Fibroblast of lung (primary cell): ENCODE measurements around the gene S100A14. TPM values are rescaled to one million over a fixed set of nuclear protein-coding genes. Genes with fewer than 3 reads are reported as not detected.

Source experiments
- DNase-seq, 2 donors: peaks; one replicate each; pipeline versions ENCODE4 v3.0.0 to v3.0.0-alpha.2; 2010; ENCODE audit warnings: low read depth in 2 of 2
- H2AFZ ChIP-seq: 2 replicates; pipeline ENCODE4 v1.5.1; 2012; ENCODE audit warnings: low read length, control low read depth, inconsistent platforms
- H3K27ac ChIP-seq: 2 replicates; pipeline ENCODE4 v1.5.1; 2011; ENCODE audit warnings: low read length, control low read depth; ENCODE audit not compliant: insufficient read depth
- H3K27me3 ChIP-seq: 2 replicates; pipeline ENCODE4 v1.5.1; 2011; ENCODE audit warnings: mild to moderate bottlenecking, low read length; ENCODE audit not compliant: control insufficient read depth, insufficient read depth
- H3K36me3 ChIP-seq: 2 replicates; pipeline ENCODE4 v1.5.1; 2011; ENCODE audit warnings: low read length; ENCODE audit not compliant: control insufficient read depth, insufficient read depth
- H3K4me1 ChIP-seq: 2 replicates; pipeline ENCODE4 v1.5.1; 2011; ENCODE audit warnings: low read length; ENCODE audit not compliant: control insufficient read depth, insufficient read depth; ENCODE audit errors: extremely low read depth
- H3K4me2 ChIP-seq: 2 replicates; pipeline ENCODE4 v1.5.1; 2011; ENCODE audit warnings: low read length, control low read depth; ENCODE audit not compliant: insufficient read depth; ENCODE audit errors: extremely low read depth
- H3K4me3 ChIP-seq, 4 experiments: fragments of 200-600 bp in 1 of 4; sonication (generic) in 1 of 4; replicated peaks in 1 of 4; 2 replicates each; pipeline ENCODE4 v1.5.1; 2011 to 2016; ENCODE audit warnings: low read length in 4 of 4, low read depth in 3 of 4, mild to moderate bottlenecking in 3 of 4, control low read depth in 2 of 4, inconsistent platforms in 1 of 4, mixed read lengths in 1 of 4; ENCODE audit not compliant: insufficient read depth in 1 of 4; ENCODE audit errors: control extremely low read depth in 1 of 4
- H3K79me2 ChIP-seq: 2 replicates; pipeline ENCODE4 v1.5.1; 2012; ENCODE audit warnings: mild to moderate bottlenecking, low read length, inconsistent platforms; ENCODE audit not compliant: control insufficient read depth, insufficient read depth
- H3K9ac ChIP-seq: 2 replicates; pipeline ENCODE4 v1.5.1; 2011; ENCODE audit warnings: mild to moderate bottlenecking, low read length, control low read depth; ENCODE audit not compliant: insufficient read depth
- H3K9me3 ChIP-seq: 2 replicates; pipeline ENCODE4 v1.5.1; 2012; ENCODE audit warnings: low read depth, low read length; ENCODE audit not compliant: control insufficient read depth, insufficient read depth
- H4K20me1 ChIP-seq: 2 replicates; pipeline ENCODE4 v1.5.1; 2011; ENCODE audit warnings: low read length; ENCODE audit not compliant: control insufficient read depth, insufficient read depth; ENCODE audit errors: extremely low read depth
- CTCF ChIP-seq, 2 donors: IDR thresholded peaks in 1 of 2; conservative IDR thresholded peaks in 1 of 2; 1 replicate in 1 of 2; 2 replicates in 1 of 2; pipeline ENCODE4 v1.5.1; 2011 to 2012; ENCODE audit warnings: low read length in 2 of 2, control low read depth in 1 of 2, inconsistent platforms in 1 of 2, low read depth in 1 of 2, mild to moderate bottlenecking in 1 of 2
- EZH2 ChIP-seq: IDR thresholded peaks from 2 replicates; pipeline ENCODE4 v1.5.1; 2012; ENCODE audit warnings: low read length, control low read depth, mild to moderate bottlenecking; ENCODE audit errors: missing control alignments
- polyA minus RNA-seq: library from RNA; depleted of rRNA, polyadenylated mRNA; stranded (reverse); fragments of >200 nt; gene quantifications from 2 replicates; pipeline ENCODE4 v1.2.3, GENCODE V29; 2011; ENCODE audit warnings: low replicate concordance
- polyA plus RNA-seq, 2 donors: library from polyadenylated mRNA; depleted of rRNA in 1 of 2; stranded (reverse) in 1 of 2; unstranded in 1 of 2; fragments of >200 nt; gene quantifications; 2 replicates each; pipeline ENCODE4 v1.2.1, GENCODE V29; 2011 to 2012; ENCODE audit warnings: missing spikeins in 1 of 2
- total RNA-seq: library from RNA; depleted of rRNA; stranded (reverse); fragments of >200 nt; gene quantifications from 2 replicates; pipeline ENCODE4 v1.2.1, GENCODE V29; 2014

The S100A14 gene
- total RNA-seq = 0.26 and 0.33 TPM in 2 replicates
- polyA plus RNA-seq = 0.40 and 0.51 TPM in 2 replicates
- polyA plus RNA-seq (2012) = 0.35 and 0.51 TPM in 2 replicates
- not detected in 2 replicates for polyA minus RNA-seq

- H4K20me1 ChIP-seq = no peaks in the 10 kb centered on the region
- no peak within 1 kb of the TSS for H3K27ac ChIP-seq
- peaks cover 20% of the 10 kb centered on the region for H3K79me2 ChIP-seq
- H3K4me1 ChIP-seq = peaks cover 9% of the 10 kb centered on the region
- peaks cover 3% of the 10 kb centered on the region for H3K36me3 ChIP-seq
- H3K27me3 ChIP-seq = no peaks in the 10 kb centered on the region
- TF ChIP-seq EZH2 (no peak), CTCF (conservative IDR thresholded peaks at IDR 0.05 in 1 of 2, IDR thresholded peaks at IDR 0.05 in 1 of 2; ENCODE audit: low read depth in 1 of 2, low read length in 2 of 2) (no peak)
- H3K9me3 ChIP-seq = no peaks in the 10 kb centered on the region
- H3K4me3 ChIP-seq = no peak within 1 kb of the TSS
- H3K4me2 ChIP-seq = no peak within 1 kb of the TSS
- peak within 1 kb of the TSS; percentile 43 for H2AFZ ChIP-seq
- DNase-seq = no peak
- H3K9ac ChIP-seq = peak within 1 kb of the TSS; percentile 14
Observed at GRCh38 chr1:153616144-153616916, at the start of gene S100A14. TSS of gene S100A14 (minus strand) at chr1:153616325. CDS start at chr1:153615858, 467 bp downstream.

GRCh38 chr1:153663211-153663610 lies 47.1 kb upstream of the S100A14 start:
- peaks cover 18% of the 10 kb centered on the region for H3K79me2 ChIP-seq
- H2AFZ ChIP-seq = no peak overlapping the region
- H3K4me2 ChIP-seq = no peak overlapping the region
- no peak overlapping the region for H3K9ac ChIP-seq
- no peaks in the 10 kb centered on the region for H3K27me3 ChIP-seq
- no peak for TF ChIP-seq EZH2
- no peak for TF ChIP-seq CTCF (conservative IDR thresholded peaks at IDR 0.05 in 1 of 2, IDR thresholded peaks at IDR 0.05 in 1 of 2; ENCODE audit: low read depth in 1 of 2, low read length in 2 of 2)
- no peaks in the 10 kb centered on the region for H4K20me1 ChIP-seq
- H3K27ac ChIP-seq = no peak overlapping the region
- H3K4me1 ChIP-seq = peaks cover 4% of the 10 kb centered on the region
- peak; percentile 50 to 60 for DNase-seq
- no peaks in the 10 kb centered on the region for H3K9me3 ChIP-seq
- no peak overlapping the region for H3K4me3 ChIP-seq
- H3K36me3 ChIP-seq = peaks cover 17% of the 10 kb centered on the region

GRCh38 chr1:153662269-153662668 lies 46.1 kb upstream of the S100A14 start:
- H3K9ac ChIP-seq = no peak overlapping the region
- H3K4me3 ChIP-seq = no peak overlapping the region
- H3K9me3 ChIP-seq = no peaks in the 10 kb centered on the region
- peaks cover 13% of the 10 kb centered on the region for H3K79me2 ChIP-seq
- no peak overlapping the region for H2AFZ ChIP-seq
- no peak overlapping the region for H3K27ac ChIP-seq
- H3K27me3 ChIP-seq = no peaks in the 10 kb centered on the region
- TF ChIP-seq CTCF (conservative IDR thresholded peaks at IDR 0.05 in 1 of 2, IDR thresholded peaks at IDR 0.05 in 1 of 2; ENCODE audit: low read depth in 1 of 2, low read length in 2 of 2) (no peak), EZH2 (no peak)
- no peaks in the 10 kb centered on the region for H4K20me1 ChIP-seq
- H3K4me2 ChIP-seq = no peak overlapping the region
- peaks cover 15% of the 10 kb centered on the region for H3K36me3 ChIP-seq
- DNase-seq = no peak
- H3K4me1 ChIP-seq = peaks cover 4% of the 10 kb centered on the region
